ENCODE data around the gene CNTNAP5.

DNA sequence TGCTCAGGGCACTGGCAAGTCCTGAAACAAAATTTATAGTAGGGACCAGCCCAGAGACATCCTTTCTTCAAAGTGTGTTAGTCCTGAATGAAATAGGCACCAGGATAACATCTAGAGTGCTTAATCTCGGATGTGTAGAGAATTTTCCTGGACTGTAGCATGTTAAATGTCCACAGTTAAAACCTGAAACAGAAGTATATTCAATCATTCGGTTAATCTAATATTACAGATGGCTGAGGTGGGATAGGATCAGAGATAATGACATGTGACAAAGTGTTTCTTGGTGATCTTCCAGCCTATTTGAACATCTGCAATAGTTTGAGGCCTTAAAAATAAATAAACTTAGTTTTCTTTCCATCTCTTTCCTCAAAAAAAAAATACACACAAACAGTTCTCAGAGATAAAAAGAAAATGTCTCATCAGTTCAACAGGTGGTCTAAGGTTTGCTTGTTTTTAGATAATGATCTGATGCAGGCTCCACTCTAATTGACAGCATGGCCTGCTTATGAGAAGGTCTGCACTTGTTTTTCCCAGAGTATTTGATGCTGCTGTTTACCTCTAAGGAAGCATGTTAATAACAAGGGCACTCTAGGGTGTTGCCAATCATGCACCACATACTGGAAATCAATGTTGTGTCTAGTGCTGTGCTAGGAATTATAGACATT is 25.9 kb downstream of the CNTNAP5 start:
- TF ChIP-seq, protein P1, sequence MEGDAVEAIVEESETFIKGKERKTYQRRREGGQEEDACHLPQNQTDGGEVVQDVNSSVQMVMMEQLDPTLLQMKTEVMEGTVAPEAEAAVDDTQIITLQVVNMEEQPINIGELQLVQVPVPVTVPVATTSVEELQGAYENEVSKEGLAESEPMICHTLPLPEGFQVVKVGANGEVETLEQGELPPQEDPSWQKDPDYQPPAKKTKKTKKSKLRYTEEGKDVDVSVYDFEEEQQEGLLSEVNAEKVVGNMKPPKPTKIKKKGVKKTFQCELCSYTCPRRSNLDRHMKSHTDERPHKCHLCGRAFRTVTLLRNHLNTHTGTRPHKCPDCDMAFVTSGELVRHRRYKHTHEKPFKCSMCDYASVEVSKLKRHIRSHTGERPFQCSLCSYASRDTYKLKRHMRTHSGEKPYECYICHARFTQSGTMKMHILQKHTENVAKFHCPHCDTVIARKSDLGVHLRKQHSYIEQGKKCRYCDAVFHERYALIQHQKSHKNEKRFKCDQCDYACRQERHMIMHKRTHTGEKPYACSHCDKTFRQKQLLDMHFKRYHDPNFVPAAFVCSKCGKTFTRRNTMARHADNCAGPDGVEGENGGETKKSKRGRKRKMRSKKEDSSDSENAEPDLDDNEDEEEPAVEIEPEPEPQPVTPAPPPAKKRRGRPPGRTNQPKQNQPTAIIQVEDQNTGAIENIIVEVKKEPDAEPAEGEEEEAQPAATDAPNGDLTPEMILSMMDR (IDR thresholded peaks at IDR 0.05): no peak
- TF ChIP-seq POLR2AphosphoS5 (IDR thresholded peaks at IDR 0.05; ENCODE audit: low read depth, low read length): no peak
- TF ChIP-seq, protein P2, sequence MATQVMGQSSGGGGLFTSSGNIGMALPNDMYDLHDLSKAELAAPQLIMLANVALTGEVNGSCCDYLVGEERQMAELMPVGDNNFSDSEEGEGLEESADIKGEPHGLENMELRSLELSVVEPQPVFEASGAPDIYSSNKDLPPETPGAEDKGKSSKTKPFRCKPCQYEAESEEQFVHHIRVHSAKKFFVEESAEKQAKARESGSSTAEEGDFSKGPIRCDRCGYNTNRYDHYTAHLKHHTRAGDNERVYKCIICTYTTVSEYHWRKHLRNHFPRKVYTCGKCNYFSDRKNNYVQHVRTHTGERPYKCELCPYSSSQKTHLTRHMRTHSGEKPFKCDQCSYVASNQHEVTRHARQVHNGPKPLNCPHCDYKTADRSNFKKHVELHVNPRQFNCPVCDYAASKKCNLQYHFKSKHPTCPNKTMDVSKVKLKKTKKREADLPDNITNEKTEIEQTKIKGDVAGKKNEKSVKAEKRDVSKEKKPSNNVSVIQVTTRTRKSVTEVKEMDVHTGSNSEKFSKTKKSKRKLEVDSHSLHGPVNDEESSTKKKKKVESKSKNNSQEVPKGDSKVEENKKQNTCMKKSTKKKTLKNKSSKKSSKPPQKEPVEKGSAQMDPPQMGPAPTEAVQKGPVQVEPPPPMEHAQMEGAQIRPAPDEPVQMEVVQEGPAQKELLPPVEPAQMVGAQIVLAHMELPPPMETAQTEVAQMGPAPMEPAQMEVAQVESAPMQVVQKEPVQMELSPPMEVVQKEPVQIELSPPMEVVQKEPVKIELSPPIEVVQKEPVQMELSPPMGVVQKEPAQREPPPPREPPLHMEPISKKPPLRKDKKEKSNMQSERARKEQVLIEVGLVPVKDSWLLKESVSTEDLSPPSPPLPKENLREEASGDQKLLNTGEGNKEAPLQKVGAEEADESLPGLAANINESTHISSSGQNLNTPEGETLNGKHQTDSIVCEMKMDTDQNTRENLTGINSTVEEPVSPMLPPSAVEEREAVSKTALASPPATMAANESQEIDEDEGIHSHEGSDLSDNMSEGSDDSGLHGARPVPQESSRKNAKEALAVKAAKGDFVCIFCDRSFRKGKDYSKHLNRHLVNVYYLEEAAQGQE (IDR thresholded peaks at IDR 0.05; ENCODE audit: insufficient read depth in 1 of 2, low read depth in 2 of 2, low read length in 1 of 2): no peak
